GM12892 (cell line): ENCODE results near the gene APBA2.

Experiments used
- DNase-seq: peaks from one replicate; pipeline ENCODE4 v3.0.0; 2011; ENCODE audit not compliant: insufficient read length
- FAIRE-seq: peaks from 2 replicates; lab custom pipeline; 2011; peaks lifted over from hg19 to GRCh38; lab: Jason Lieb, UNC
- POLR2A ChIP-seq: IDR thresholded peaks from 2 replicates; pipeline ENCODE4 v1.6.1; 2011; ENCODE audit warnings: low read depth, low read length, control low read depth
- POLR2AphosphoS5 ChIP-seq: IDR thresholded peaks from 2 replicates; pipeline ENCODE4 v1.6.1; 2011; ENCODE audit warnings: low read depth, low read length, control low read depth
- TAF1 ChIP-seq: IDR thresholded peaks from 2 replicates; pipeline ENCODE4 v1.6.1; 2011; ENCODE audit warnings: low read depth, mild to moderate bottlenecking, control low read depth, low read length, borderline replicate concordance

Gene APBA2

DNA sequence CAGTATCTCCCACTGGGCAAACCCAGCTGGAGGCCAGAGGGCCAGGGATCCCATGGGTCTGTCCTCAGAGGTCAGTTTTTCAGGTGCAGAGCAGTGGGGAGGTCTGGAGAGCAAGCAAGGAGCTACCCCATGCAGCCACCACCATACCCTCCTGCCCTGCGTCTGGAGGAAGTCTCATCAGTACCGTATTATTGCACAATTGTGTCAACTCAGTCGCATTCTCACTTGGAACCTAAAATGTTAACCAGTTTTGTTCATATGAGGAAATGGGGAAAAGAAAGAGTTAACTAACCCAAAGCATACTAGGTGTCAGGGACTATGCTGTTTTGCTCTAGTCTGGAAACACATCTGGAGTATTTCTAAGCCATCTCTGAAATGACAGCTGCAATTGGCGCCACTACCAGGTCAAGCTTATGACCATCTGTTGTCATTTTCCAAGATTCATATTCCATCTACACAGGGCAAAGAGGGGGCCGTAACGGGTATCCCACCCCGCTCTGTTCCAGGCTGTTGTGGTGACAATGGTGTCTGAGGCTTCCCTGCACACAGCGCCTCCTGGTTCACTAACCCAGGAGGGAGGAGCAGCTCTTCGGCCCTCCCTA is 16.9 kb upstream of the APBA2 start:
- TF ChIP-seq POLR2AphosphoS5 (no peak), POLR2A (no peak), TAF1 (no peak)
- FAIRE-seq, result no peak
- DNase-seq, result no peak

DNA sequence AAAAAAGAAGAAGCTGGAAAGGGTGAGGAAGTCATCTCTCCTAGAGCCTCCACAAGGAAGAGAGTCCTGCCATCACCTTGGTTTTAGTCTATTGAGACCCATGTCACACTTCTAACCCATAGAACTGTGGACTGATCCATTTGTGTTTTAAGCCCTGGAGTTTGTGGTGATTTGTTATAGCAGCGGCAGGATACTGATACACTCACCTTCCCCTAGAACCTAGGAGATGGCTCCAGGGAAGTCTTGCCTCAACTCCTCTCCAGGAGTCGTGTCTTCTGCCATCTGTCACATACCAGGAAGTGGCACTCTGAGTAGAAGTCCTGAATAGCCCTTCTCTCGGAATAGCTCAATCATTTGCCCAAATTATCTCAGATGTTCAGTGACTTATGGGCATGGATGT is 14.6 kb upstream of the APBA2 start:
- TF ChIP-seq POLR2AphosphoS5 (no peak), TAF1 (no peak), POLR2A (no peak)
- FAIRE-seq, result no peak
- no peak for DNase-seq

DNA sequence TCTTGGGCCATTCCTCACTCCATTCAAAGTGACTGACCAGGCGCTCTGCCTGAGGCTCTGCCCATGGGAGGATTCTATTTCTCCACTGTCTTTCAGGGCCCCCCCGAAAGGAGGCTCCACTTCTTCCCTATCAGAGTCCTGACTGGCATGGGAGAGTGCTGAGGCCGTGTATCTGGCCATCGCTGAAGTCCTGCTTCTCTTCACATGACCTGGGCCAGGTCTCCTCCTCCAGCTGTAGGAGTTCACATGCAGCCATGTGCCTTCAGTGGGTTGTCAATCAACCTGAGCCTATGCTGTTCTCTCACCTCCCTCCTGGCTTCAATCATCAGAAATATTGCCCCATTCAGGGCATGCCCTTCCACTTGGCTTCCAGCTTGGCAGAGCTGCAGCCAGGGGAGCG is 12.8 kb upstream of the APBA2 start:
- no peak for DNase-seq
- no peak for FAIRE-seq
- TF ChIP-seq POLR2AphosphoS5 (no peak), POLR2A (no peak), TAF1 (no peak)

DNA sequence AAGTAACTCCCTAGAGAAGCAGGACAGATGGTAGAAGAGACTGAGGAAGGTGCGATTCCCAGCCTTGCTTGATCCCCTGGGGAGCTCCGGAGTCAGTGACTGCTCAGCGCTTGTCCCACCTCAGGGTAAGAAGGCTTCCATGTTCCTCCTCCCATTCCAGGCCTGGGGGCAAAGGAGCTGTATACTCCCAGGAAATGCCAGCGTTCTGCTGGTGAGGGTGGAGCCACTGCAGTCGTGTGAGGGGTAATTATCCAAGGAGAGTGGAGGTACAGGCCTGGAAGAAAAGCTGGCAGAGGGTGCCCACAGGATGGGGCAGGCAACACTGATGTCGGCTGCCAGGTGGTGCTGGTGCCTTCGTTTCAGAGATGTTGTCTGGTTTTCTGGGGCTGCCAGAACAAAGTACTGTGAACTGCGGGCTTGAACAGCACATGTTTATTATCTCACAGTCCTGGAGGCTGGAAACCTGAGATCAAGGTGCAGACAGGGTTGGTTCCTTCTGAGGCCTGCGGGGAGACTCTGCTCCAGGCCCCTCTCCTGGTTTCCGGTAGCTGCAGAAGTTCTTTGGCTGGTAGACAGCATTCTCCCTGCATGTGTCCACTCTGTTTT is 12.1 kb upstream of the APBA2 start:
- FAIRE-seq (no peak), DNase-seq (no peak)
- TF ChIP-seq TAF1 (no peak), POLR2AphosphoS5 (no peak), POLR2A (no peak)

DNA sequence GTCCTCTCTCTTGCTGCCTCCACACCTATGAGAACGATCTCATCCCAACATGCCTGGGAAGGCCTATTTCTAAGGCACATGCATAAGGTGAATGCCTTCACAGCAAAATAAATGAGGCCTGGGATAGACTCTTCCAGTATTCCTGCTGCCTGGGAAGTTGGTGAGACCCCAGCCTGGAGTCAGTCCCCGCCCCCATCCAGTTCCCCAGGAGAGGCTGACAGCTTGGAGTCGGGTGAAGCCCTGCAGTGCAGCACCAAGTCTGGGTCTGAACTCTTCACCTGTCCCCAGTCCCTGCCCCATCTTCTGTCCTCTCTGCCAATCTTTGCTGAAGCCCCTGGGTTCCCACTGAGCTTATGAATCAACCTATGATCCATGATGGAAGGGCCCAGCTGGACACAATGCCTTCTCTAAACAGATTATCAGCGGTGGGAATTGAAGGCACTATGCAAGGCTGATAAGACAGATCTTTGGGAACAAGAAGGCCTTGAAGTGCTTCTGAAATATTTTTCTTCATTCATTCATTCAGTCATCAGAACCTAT is 10.2 kb upstream of the APBA2 start:
- TF ChIP-seq TAF1 (no peak), POLR2AphosphoS5 (no peak), POLR2A (no peak)
- FAIRE-seq (no peak), DNase-seq (no peak)

DNA sequence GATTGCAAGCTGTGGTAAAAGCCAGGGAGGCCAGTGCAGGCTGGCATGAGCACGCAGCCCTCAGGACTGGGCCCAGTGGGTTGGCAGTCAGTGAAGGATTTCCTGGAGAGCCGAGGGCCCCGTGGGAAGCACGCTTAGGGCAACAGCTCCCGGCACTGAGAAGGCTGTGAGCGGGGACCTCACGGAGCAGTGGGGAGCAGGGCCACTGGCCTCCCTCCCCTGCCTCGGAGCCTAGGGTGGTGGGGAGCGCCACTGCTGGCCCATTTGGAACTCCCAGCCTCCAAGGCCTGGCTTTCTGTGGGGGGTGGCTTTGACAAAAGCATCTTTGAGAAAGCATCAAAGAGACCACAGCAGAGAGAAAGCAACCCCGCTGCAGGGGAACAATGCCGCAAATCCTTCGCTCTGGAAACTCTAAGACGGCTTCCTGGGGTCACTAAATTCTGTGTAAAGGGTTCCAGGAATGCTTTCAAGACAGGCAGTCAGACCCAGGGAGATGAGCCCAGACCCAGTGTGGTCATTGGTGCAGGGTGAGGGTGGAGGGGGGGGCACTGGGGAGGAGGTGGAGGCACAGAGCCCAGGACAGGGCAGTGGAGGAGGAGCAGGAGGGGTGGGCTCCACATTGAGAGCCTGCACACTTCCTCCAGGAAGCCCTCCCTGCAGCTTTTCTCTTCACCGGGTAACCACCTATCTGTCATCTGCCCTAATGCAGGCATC is 9.5 kb upstream of the APBA2 start:
- FAIRE-seq, result no peak
- TF ChIP-seq TAF1 (no peak), POLR2A (no peak), POLR2AphosphoS5 (no peak)
- DNase-seq, result no peak

DNA sequence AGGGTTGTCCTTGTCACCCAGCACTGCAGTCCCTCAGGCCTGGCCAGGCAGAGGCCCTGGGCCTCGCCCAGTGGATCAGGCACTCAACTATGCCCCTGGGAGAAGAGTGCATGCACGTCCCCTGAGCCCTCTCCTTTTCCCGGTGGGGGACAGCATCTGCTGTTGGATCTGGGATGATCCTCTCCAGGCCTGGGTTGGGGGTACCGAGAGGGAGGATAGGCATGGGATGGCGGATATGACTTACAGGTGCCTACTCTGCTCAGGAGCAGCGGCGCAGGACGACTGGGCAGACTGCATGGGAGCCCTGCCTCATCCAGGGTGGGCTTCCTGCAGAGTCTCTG is 9.0 kb upstream of the APBA2 start:
- DNase-seq (no peak), FAIRE-seq (no peak)
- TF ChIP-seq POLR2A (no peak), TAF1 (no peak), POLR2AphosphoS5 (no peak)

DNA sequence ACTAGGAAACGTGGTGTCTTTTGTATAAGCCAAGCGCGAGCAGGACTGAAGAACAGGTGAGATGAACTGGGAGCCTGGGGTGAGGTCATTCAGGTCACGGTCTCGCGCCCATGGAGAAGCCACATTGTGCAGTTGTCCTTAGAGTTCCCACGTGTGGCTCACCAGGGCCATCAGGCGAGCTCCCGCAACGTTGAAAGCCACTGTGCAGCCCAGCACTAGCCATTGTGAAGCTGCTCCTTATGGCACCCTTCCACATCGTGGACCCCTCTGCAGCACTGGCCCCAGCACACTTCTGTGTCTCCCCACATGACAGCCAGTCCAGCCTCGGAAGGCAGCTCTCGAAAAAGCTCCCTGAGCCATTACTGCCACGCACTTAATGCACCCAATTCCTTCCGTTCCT is 7.6 kb upstream of the APBA2 start:
- no peak for FAIRE-seq
- TF ChIP-seq POLR2A (no peak), POLR2AphosphoS5 (no peak), TAF1 (no peak)
- DNase-seq, result no peak

DNA sequence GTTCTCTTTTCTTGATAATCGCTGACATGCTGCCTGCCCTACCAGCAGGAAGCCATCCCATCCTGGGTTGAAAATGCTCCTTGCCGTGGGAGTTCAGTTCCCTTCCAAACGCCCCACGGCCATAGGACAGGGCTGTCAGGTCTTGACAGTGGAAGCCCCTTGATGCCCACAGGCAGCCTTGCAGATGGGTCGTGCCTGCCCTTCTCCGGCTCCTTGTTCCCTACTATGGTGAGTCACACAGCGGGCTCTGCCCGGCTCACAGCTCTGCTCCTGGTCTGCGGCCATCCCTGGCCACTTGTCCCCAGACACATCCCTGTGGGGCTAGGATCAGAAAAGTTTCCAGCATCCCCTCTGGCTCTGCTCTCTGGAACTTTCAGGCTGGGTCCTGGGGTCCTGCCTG is 6.2 kb upstream of the APBA2 start:
- DNase-seq (no peak), FAIRE-seq (no peak)
- TF ChIP-seq TAF1 (no peak), POLR2AphosphoS5 (no peak), POLR2A (no peak)

DNA sequence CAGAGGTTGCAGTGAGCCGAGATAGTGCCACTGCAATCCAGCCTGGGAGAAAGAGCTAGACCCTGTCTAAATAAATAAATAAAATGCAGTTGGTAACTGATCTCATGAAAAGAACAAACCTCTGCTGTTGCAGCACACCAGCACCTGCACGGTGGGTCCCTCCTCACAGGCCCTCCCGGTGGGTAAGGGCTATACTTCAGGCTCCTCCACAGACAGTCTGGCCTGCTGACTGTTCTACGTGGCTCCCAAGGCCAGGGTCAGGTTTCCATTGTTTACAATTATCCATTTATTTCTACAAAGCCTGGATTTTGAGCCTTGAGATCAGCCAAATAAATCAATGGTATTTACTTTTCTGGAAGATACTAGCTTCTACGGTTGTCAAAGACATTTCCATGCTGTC is 5.1 kb upstream of the APBA2 start:
- DNase-seq (no peak), FAIRE-seq (no peak)
- no peak for TF ChIP-seq TAF1
- TF ChIP-seq POLR2A, result no peak
- no peak for TF ChIP-seq POLR2AphosphoS5

DNA sequence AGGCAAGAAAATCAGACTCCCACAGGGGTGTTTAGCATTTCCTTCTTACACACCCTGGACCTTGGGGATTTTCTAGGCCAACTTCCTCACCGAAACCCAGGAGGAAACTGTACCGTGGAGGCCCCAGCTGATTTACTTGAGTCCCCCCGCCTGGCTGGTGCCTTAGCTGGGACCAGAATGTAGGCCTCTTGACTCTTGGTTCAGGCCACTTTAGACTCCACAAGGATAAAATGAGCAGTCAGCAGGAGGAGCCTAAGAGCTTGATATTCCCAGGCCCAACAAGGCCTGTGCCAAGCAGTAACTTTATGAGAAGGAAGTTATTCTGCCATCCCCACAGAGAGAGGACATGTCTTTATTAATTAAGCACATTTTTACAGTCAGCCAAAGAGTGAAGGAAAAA is 4.6 kb upstream of the APBA2 start:
- DNase-seq, result no peak
- FAIRE-seq, result no peak

DNA sequence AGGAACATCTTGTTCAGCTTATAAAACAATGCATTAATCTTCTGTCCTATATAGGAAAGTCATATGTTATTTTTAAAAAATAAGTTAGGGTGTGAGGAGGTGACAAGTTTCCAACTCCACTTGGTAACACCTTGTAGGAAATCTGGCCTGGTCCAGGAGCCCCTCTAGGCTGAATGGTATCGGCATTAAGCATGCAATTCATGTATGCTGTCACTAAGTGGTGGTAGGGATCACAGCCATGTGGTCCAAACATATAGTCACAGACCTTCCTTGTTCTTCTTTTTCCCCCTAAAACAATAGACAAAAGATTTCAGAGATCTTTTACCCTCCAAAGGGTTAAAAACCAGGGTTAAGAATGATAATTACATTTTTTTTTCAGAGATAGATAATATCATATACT is 4.2 kb upstream of the APBA2 start:
- DNase-seq (no peak), FAIRE-seq (no peak)
- TF ChIP-seq POLR2A, result no peak
- no peak for TF ChIP-seq POLR2AphosphoS5
- no peak for TF ChIP-seq TAF1

More for the DNA sequence above, 4.6 kb upstream of the APBA2 start:
- TF ChIP-seq TAF1, result no peak
